Pons (tissue), 1 donor: ENCODE measurements around the gene GAD2.

Experiments
- DNase-seq: peaks from one replicate; pipeline ENCODE4 v3.0.0-alpha.2; 2016; ENCODE audit warnings: low spot score

GAD2 gene

GRCh38 chr10:26222563-26222962, 6.0 kb downstream of the GAD2 start:
- DNase-seq = no peak

GRCh38 chr10:26225322-26225721, 8.7 kb downstream of the GAD2 start:
- DNase-seq = no peak

- no peak for DNase-seq
Measured at GRCh38 chr10:26227786-26228185, 11.2 kb downstream of the GAD2 start.

- no peak for DNase-seq
Measured at GRCh38 chr10:26232174-26232573, 15.6 kb downstream of the GAD2 start.

GRCh38 chr10:26235761-26236160, 19.2 kb downstream of the GAD2 start:
- no peak for DNase-seq

- DNase-seq = no peak
Measured at GRCh38 chr10:26238378-26238777, 21.8 kb downstream of the GAD2 start.

- no peak for DNase-seq
Measured at GRCh38 chr10:26242706-26243350, 26.3 kb downstream of the GAD2 start.

- DNase-seq = no peak
Measured at GRCh38 chr10:26243351-26243720, 26.8 kb downstream of the GAD2 start.

- no peak for DNase-seq
Measured at GRCh38 chr10:26249681-26250080, 33.1 kb downstream of the GAD2 start.

GRCh38 chr10:26251925-26252324, 35.4 kb downstream of the GAD2 start:
- no peak for DNase-seq

- DNase-seq = no peak
Measured at GRCh38 chr10:26254616-26255015, 38.0 kb downstream of the GAD2 start.

GRCh38 chr10:26259341-26259740, 42.8 kb downstream of the GAD2 start:
- DNase-seq = no peak

- peak; percentile 45 for DNase-seq
Measured at GRCh38 chr10:26269754-26270153, 53.2 kb downstream of the GAD2 start.

- peak; percentile 63 for DNase-seq
Measured at GRCh38 chr10:26274391-26274790, 57.8 kb downstream of the GAD2 start.

GRCh38 chr10:26278295-26278694, 61.7 kb downstream of the GAD2 start:
- DNase-seq = no peak

GRCh38 chr10:26290236-26290635, 73.7 kb downstream of the GAD2 start:
- no peak for DNase-seq

- no peak for DNase-seq
Measured at GRCh38 chr10:26291721-26292480, 75.3 kb downstream of the GAD2 start.

- DNase-seq = no peak
Measured at GRCh38 chr10:26296360-26296759, 79.8 kb downstream of the GAD2 start.

GRCh38 chr10:26300001-26300400, 83.4 kb downstream of the GAD2 start:
- DNase-seq = no peak

GRCh38 chr10:26303366-26303765, 86.8 kb downstream of the GAD2 start:
- no peak for DNase-seq

GRCh38 chr10:26310361-26310760, 93.8 kb downstream of the GAD2 start:
- DNase-seq = no peak

- DNase-seq = no peak
Measured at GRCh38 chr10:26311383-26311940, 94.9 kb downstream of the GAD2 start.

- DNase-seq = no peak
Measured at GRCh38 chr10:26314265-26315013, 97.9 kb downstream of the GAD2 start.
